GM13977 (cell line): ENCODE results near the gene DNASE1L1.

Experiments
- DNase-seq: peaks from one replicate; pipeline ENCODE4 v3.0.0; 2012; ENCODE audit warnings: low spot score
- in situ Hi-C: fragments of 300-500 bp; cut with MboI; formaldehyde crosslinking; loops from one replicate; pipeline ENCODE4 v1.12.0; 2022; ENCODE audit warnings: low sequenced_read_pairs, low pct_unique_long_range_greater_than_20kb, mixed read lengths, inconsistent platforms; ENCODE audit not compliant: unreplicated experiment
- TF ChIP-seq, protein P1 (sequence below): IDR thresholded peaks from 2 replicates; pipeline ENCODE4 v1.5.1; 2012; ENCODE audit warnings: mild to moderate bottlenecking, control low read depth; ENCODE audit not compliant: insufficient read depth; ENCODE audit errors: extremely low read depth, missing control alignments

The DNASE1L1 gene

DNA sequence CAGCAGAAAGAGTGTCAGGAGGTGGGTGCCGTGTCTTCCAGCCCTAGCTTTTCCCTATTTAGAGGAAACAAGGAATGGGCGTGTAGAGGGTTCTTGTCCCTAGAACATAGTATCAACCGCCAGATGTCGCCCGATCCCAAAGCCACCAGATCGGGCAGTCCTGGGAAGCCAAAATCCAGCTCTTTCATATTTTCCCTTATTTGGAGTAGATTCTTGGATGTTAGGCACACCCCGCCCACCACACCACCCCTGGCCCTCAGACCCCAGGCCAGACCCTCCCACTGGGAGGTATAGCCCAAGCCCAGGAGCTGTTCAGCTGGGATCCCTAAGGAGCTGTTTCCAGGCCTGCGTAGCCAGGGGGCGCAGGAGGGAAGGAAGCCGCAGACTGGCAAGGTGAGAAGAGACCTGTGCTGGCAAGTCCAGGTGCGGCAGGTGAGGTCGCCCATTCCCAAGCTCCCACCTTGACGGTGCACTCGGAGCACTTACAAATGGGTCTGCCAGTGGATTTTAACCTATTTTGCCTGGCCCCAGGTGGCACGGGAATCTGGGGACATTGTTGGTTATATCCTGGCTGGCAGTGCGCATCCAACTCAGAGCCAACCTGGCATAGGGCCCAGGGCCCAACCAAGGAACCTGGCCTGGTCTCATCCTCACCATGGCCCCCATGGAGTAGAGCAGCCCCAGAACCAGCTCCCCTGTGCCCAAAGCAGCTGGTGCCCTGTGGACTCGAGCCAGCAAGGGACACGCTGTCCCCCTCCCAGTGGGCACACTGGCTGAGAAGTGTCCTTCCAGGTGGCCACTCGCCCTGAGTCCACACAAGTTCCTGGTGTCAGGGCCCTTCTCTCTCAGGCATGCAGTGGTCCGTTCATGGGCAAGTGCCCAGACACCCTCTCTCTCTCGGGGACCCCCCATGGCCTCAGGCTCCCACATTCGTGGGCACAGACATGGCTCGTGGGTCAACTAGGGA is 35.4 kb downstream of the DNASE1L1 start:
- peak; percentile 51 for DNase-seq
- TF ChIP-seq, protein P1, sequence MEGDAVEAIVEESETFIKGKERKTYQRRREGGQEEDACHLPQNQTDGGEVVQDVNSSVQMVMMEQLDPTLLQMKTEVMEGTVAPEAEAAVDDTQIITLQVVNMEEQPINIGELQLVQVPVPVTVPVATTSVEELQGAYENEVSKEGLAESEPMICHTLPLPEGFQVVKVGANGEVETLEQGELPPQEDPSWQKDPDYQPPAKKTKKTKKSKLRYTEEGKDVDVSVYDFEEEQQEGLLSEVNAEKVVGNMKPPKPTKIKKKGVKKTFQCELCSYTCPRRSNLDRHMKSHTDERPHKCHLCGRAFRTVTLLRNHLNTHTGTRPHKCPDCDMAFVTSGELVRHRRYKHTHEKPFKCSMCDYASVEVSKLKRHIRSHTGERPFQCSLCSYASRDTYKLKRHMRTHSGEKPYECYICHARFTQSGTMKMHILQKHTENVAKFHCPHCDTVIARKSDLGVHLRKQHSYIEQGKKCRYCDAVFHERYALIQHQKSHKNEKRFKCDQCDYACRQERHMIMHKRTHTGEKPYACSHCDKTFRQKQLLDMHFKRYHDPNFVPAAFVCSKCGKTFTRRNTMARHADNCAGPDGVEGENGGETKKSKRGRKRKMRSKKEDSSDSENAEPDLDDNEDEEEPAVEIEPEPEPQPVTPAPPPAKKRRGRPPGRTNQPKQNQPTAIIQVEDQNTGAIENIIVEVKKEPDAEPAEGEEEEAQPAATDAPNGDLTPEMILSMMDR = no peak
- in situ Hi-C loops = no loop called here

DNA sequence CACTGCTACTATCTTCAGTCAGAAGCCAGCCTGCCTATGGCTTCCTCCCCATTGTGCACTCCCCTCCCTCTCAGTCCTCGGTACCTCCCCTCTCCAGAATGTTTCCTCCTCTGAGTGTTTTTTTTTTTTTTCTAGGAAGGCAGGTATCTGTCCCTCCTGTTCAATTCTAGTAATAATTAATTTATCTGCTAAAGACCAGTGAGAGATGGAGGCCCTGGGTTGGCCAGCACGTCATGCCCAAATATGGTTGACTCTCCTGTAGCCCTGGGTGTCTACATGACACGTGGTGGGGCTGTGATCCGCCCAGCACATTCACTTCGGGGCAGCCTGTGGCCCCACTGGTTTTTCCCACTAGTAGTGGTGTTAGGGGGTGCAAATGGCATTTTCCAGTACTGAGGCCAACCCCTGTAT is 36.4 kb downstream of the DNASE1L1 start:
- peak; percentile 58 for DNase-seq
- in situ Hi-C loops = no loop called here
- TF ChIP-seq, protein P1 = no peak

DNA sequence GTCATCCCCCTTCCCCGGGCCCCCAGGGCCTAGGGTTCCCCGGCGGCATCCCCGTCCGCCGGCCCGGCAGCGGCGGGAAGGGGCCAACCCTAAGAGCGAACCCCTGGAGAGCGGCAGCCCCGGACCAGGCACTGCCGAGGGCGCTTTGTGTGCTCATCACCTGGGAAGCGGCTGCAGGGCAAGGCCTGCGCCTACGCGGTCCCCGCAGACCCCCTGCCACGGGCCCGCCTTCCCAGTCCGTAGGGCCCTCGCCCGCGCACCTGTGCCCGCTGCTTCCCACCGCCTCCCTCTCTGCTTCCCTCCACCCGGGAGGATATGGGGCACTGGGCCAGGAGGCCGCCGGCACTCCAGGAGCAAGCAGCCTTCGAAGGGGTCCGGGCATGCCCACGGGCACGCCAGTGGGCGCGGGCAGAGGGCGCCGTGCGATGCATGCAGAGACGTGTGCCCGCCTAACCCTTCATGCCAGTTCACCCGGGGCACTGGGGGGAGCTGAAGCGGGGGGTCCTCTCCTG is 37.2 kb downstream of the DNASE1L1 start:
- TF ChIP-seq, protein P1 = no peak
- no peak for DNase-seq
- in situ Hi-C loops = no loop called here

DNA sequence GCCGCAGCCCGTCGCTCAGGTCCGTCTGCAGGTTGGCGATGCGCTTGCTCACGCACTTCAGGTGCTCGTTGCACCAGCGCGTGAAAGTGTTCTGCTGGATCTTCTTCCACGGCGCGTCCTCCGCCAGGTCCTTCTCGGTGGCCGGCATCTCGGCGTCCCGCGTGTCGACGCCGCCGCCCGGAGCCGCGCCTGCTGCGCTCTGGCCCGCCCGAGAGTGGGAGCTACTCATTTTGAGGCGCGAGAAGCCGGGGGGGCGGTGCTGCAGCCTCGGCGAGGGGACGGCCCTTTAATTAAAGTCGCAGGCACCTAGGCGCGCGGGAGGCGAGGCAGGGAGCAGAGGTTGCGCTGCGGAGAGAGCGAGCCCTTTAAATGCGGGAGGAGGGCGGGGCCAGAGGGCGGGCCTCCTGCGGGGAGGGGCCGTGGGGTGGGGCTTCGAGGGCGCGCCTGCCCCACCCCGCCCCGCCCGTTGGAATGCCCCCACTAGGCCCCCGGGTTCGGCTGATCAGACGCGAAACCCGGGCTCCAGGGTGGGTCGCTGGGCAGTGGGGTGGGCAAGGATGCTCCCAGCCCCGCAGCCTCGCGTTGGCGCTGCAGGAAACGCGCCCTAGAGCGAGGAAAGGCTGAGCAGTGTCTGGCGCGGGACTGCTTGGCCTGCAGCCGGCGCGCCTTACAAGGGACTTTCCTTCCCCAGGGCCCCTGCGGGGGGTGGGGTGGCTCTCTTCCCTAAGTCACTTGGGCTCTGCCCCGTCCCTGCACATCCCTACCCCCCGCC is 37.9 kb downstream of the DNASE1L1 start:
- peak; percentile 92 for DNase-seq
- TF ChIP-seq, protein P1 = no peak
- in situ Hi-C loops = no loop called here

DNA sequence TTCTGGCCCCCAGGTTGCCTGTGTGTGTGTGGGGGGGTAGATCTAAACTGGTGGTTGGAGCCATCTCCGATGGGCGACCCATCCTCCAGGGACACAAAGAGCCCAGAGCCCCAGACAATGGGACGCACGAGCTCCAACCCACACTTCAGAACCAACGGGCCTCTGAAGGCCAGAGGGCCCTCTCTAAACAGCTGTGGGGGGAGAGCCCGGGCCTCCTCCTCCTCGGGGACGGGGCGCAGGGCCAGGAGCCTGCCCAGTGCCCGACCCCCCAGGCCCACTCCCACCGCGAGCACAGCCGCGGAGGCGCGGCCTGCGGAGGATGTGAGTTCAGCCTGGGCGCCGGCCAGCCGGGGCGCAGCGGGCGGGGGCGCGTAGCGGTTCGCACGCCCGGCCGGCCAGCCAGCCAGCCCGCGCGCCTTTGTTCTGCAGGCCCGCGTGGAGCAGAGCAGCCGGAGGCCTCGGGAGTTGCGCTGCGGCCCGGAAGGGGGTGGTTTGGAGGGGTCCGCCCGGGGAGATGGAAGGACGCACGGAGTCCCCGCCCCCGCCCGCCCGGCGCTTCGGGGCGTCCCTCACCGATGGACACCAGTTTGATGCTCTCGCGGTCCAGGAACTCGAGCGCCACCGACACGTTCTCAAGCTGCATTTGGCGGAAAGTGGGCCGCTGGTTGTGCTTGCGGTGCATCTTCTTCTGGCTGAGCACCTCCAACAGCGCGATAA is 38.6 kb downstream of the DNASE1L1 start:
- DNase-seq = peak; percentile 45
- TF ChIP-seq, protein P1 = no peak
- in situ Hi-C loops = no loop called here

DNA sequence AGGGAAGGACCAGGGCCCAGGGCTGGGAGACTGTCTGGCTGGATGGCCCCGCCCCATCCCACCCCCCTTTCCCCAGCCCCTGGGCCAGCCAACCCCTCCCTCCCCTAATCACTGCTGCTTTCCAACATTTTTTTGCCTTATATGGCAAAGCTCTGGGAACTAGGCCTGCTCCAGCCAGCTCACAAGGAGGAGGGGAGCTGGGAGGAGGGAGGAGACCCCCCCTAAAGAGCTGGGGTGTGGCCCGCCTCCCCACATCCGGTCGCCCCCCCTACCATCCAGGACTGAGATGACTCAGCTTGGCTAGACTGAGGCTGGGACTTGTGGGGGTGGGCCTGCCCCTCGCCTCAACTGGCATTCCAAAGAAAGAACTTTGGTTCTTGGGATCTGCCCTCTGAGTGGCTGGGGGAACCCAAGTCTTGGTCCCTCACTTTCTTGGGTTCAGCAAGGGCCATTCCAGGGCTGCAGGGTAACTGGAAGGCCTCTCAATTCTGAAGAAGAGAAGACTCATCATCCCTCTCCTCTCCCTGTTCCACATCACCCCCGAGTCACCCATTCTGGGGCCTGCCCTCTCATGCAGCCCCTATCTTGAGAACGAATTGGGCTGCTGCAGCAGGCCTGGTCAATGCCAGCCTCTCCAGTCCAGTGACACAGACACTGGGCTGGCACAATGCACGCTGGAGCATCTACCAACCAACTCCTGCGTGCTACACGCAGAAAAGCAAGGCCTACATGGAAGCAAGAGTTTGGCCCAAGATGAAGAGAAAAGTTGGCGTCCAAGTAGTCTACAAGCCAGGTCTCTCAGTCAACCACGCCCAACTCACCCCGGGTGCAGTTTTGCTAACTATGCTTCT is 39.4 kb downstream of the DNASE1L1 start:
- TF ChIP-seq, protein P1 = no peak
- peak; percentile 57 for DNase-seq
- in situ Hi-C loops = no loop called here
